ENCODE data around the gene SLC15A5. TPM values are rescaled to one million over a fixed set of nuclear protein-coding genes. Genes with fewer than 3 reads are reported as not detected.

SLC15A5 gene
- total and polyA plus RNA-seq, 2 of the 8 experiments (the other 6 are each of a cell fraction or from before 2014, with no cell fraction given) = not detected

- no peak overlapping the region for H3K27ac ChIP-seq (ENCODE audit: low read depth, low read length)
- no peak overlapping the region for H2BK120ac ChIP-seq (replicated peaks; ENCODE audit: low read depth, low read length)
- no peak overlapping the region for H2BK12ac ChIP-seq (ENCODE audit: low read depth, low read length)
- H4K5ac ChIP-seq (ENCODE audit: insufficient read length, low read depth, low read length) = no peak overlapping the region
- no peak overlapping the region for H3K18ac ChIP-seq (ENCODE audit: extremely low read depth, low read length)
- H2BK5ac ChIP-seq (ENCODE audit: low read depth, low read length) = no peak overlapping the region
- H3K27me3 ChIP-seq (replicated peaks in 1 of 4; ENCODE audit: control insufficient read depth in 3 of 4, extremely low read depth in 1 of 4, insufficient read depth in 3 of 4, low read length in 3 of 4) = no peaks in the 10 kb centered on the region
- DNase-seq (ENCODE audit: low read depth in 1 of 2, low spot score in 2 of 2) (no peak), FAIRE-seq (no peak)
- no peak overlapping the region for H3K4ac ChIP-seq (replicated peaks; ENCODE audit: insufficient read length, low read depth, low read length)
- no peaks in the 10 kb centered on the region for H3K9me3 ChIP-seq (ENCODE audit: insufficient read depth in 2 of 2, low read depth in 1 of 2, low read length in 1 of 2)
- H3K9ac ChIP-seq (replicated peaks in 1 of 4; ENCODE audit: extremely low read depth in 1 of 4, low read depth in 3 of 4, low read length in 3 of 4) = no peak overlapping the region
- no peaks in the 10 kb centered on the region for H4K20me1 ChIP-seq (replicated peaks in 1 of 2; ENCODE audit: control insufficient read depth in 1 of 2, insufficient read depth in 2 of 2, low read length in 2 of 2)
- no peaks in the 10 kb centered on the region for H3K4me1 ChIP-seq (replicated peaks in 1 of 4; ENCODE audit: control insufficient read depth in 3 of 4, insufficient read depth in 4 of 4, low read length in 3 of 4)
- H4K91ac ChIP-seq (replicated peaks; ENCODE audit: insufficient read length, low read length) = no peak overlapping the region
- no peak overlapping the region for H3K4me2 ChIP-seq (ENCODE audit: insufficient read depth in 1 of 2, low read depth in 2 of 2, low read length in 2 of 2)
- H2AFZ ChIP-seq (ENCODE audit: low read length) = no peak overlapping the region
- no peak overlapping the region for H4K8ac ChIP-seq (ENCODE audit: extremely low read depth, insufficient read depth, low read length)
- no peak overlapping the region for H2AK5ac ChIP-seq (ENCODE audit: low read depth, low read length)
- H3K36me3 ChIP-seq (ENCODE audit: control insufficient read depth in 2 of 4, insufficient read depth in 4 of 4, low read length in 3 of 4) = no peaks in the 10 kb centered on the region
- no peak overlapping the region for H3K4me3 ChIP-seq (ENCODE audit: extremely low read depth in 1 of 4, insufficient read depth in 2 of 4, low read depth in 3 of 4, low read length in 4 of 4)
- no peak overlapping the region for H3K23ac ChIP-seq (ENCODE audit: insufficient read length)
- no peaks in the 10 kb centered on the region for H3K79me2 ChIP-seq (ENCODE audit: control insufficient read depth in 1 of 2, insufficient read depth in 2 of 2, low read length in 2 of 2)
- CTCF ChIA-PET (ENCODE audit: partially characterized antibody) = interaction anchor here (0.6 to 2.2 kb wide), 3 partner anchors 9 to 611 kb away, joined by 3 to 4 read pairs (median 4); no protein-coding TSS in a partner anchor
- no peaks in the 10 kb centered on the region for H3K79me1 ChIP-seq (ENCODE audit: low read depth, low read length)
- POLR2A ChIA-PET (ENCODE audit: partially characterized antibody) = no interaction called here
- no peak overlapping the region for H2BK20ac ChIP-seq (ENCODE audit: low read length)
- no peak overlapping the region for H2BK15ac ChIP-seq (ENCODE audit: low read length)
- no peak overlapping the region for H3K56ac ChIP-seq (replicated peaks; ENCODE audit: insufficient read length, low read depth, low read length)
- H3K23me2 ChIP-seq (ENCODE audit: low read depth, low read length) = no peaks in the 10 kb centered on the region
- no peak overlapping the region for H3K14ac ChIP-seq (ENCODE audit: insufficient read length)
- TF ChIP-seq CEBPB (IDR thresholded peaks at IDR 0.05; ENCODE audit: low read depth, low read length) (no peak), EGR1 (IDR thresholded peaks at IDR 0.05; ENCODE audit: borderline replicate concordance, low read depth, low read length) (no peak), MAFK (IDR thresholded peaks at IDR 0.05; ENCODE audit: low read depth, low read length) (no peak), CTBP2 (IDR thresholded peaks at IDR 0.05; ENCODE audit: borderline replicate concordance, insufficient read depth, insufficient read length, low read length) (no peak), ATF2 (IDR thresholded peaks at IDR 0.05; ENCODE audit: low read length) (no peak)
These were observed 122.5 kb downstream of the SLC15A5 start for GRCh38 chr12:16154990-16155389.

Data from H1 (cell line).